Breast epithelium (tissue), 4 donors: ENCODE results near the gene ADD1. TPM values are rescaled to one million over a fixed set of nuclear protein-coding genes. Genes with fewer than 3 reads are reported as not detected.

Source experiments
- DNase-seq, 2 donors: peaks; one replicate each; pipeline ENCODE4 v3.0.0-alpha.2; 2019; ENCODE audit warnings: low spot score in 2 of 2
- H3K27ac ChIP-seq, 2 donors: fragments of 200-600 bp; sonication (generic) in 1 of 2; one replicate each; pipeline ENCODE4 v1.5.1; 2016 to 2019; ENCODE audit warnings: mild to moderate bottlenecking in 1 of 2
- H3K27me3 ChIP-seq, 2 donors: fragments of 200-600 bp; sonication (generic) in 1 of 2; one replicate each; pipeline versions ENCODE4 v1.5.1 to v1.6.0; 2017 to 2019; ENCODE audit warnings: control low read depth in 1 of 2, mild to moderate bottlenecking in 1 of 2
- H3K36me3 ChIP-seq: fragments of 200-600 bp; one replicate; pipeline ENCODE4 v1.5.1; 2019
- H3K4me1 ChIP-seq, 2 donors: fragments of 200-600 bp; sonication (generic); one replicate each; pipeline ENCODE4 v1.5.1; 2016 to 2019; ENCODE audit warnings: control low read depth in 1 of 2
- H3K4me3 ChIP-seq, 3 donors: fragments of 200-600 bp; sonication (generic); 1 replicate in 2 of 3; 2 replicates in 1 of 3; pipeline ENCODE4 v1.5.1; 2016 to 2019; ENCODE audit warnings: mild to moderate bottlenecking in 3 of 3, moderate library complexity in 2 of 3
- H3K9me3 ChIP-seq, 2 donors: fragments of 200-600 bp; sonication (generic) in 1 of 2; one replicate each; pipeline ENCODE4 v1.5.1; 2016 to 2019; ENCODE audit warnings: control low read depth in 1 of 2
- POLR2A ChIP-seq: fragments of 450-650 bp; IDR thresholded peaks from one replicate; pipeline ENCODE4 v1.6.1; 2016; ENCODE audit warnings: antibody characterized with exemption, mild to moderate bottlenecking, moderate library complexity
- POLR2AphosphoS5 ChIP-seq, 3 donors: sonication (generic); formaldehyde crosslinking; IDR thresholded peaks; one replicate each; pipeline ENCODE4 v1.6.1; 2017; ENCODE audit warnings: antibody characterized with exemption in 3 of 3
- intact Hi-C: fragments of 100-400 bp; cut with DNase I; formaldehyde crosslinking; loops from one replicate; pipeline ENCODE4 v1.15.1; 2023; ENCODE audit warnings: low total_unique reads
- total RNA-seq, 3 donors: library from RNA; depleted of rRNA; stranded (reverse); fragments of >200 nt; gene quantifications; one replicate each; pipeline ENCODE4 v1.1.0, GENCODE V29; 2016
- TF ChIP-seq, protein P1 (sequence below), 3 donors: fragments of 450-650 bp; IDR thresholded peaks; one replicate each; pipeline ENCODE4 v1.5.1; 2016 to 2017; ENCODE audit warnings: antibody characterized with exemption in 3 of 3, mild to moderate bottlenecking in 3 of 3, moderate library complexity in 3 of 3

ADD1 gene
- total RNA-seq, 3 donors from 2014 or later = 161 to 193 (median 181) TPM

DNA sequence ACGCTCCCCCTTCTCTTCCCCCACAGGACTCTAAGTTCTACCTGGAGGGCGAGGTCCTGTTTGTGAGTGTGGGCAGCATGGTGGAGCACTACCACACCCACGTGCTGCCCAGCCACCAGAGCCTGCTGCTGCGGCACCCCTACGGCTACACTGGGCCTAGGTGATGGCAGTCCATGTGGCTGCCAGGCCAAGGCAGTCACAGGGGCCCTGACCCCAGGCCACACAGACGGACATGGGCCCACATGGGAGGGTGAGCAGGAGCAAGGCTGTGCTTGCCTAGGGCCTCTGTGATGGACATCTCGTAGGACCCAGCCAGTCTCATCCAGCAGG lies 10.0 kb upstream of the ADD1 start:
- intact Hi-C loops = loop anchor here (10.0 kb wide), 1 partner anchor 819 kb away; no protein-coding TSS in a partner anchor
- Histone ChIP-seq H3K27ac (no peak overlapping the region), H3K4me1 (no peaks in the 10 kb centered on the region), H3K4me3 (no peak overlapping the region), H3K27me3 (no peaks in the 10 kb centered on the region), H3K36me3 (peaks cover 10% of the 10 kb centered on the region), H3K9me3 (no peaks in the 10 kb centered on the region)
- TF ChIP-seq POLR2A = no peak
- TF ChIP-seq, protein P1, sequence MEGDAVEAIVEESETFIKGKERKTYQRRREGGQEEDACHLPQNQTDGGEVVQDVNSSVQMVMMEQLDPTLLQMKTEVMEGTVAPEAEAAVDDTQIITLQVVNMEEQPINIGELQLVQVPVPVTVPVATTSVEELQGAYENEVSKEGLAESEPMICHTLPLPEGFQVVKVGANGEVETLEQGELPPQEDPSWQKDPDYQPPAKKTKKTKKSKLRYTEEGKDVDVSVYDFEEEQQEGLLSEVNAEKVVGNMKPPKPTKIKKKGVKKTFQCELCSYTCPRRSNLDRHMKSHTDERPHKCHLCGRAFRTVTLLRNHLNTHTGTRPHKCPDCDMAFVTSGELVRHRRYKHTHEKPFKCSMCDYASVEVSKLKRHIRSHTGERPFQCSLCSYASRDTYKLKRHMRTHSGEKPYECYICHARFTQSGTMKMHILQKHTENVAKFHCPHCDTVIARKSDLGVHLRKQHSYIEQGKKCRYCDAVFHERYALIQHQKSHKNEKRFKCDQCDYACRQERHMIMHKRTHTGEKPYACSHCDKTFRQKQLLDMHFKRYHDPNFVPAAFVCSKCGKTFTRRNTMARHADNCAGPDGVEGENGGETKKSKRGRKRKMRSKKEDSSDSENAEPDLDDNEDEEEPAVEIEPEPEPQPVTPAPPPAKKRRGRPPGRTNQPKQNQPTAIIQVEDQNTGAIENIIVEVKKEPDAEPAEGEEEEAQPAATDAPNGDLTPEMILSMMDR (IDR thresholded peaks at IDR 0.05) = no peak
- TF ChIP-seq POLR2AphosphoS5 (IDR thresholded peaks at IDR 0.05) = no peak
- DNase-seq = no peak

GRCh38 chr4:2834001-2834921 lies 9.4 kb upstream of the ADD1 start:
- intact Hi-C loops = loop anchor here (10.0 kb wide), 1 partner anchor 819 kb away; no protein-coding TSS in a partner anchor
- DNase-seq = no peak
- H3K27me3 ChIP-seq = no peaks in the 10 kb centered on the region
- H3K4me3 ChIP-seq = no peak overlapping the region
- no peaks in the 10 kb centered on the region for H3K9me3 ChIP-seq
- no peaks in the 10 kb centered on the region for H3K4me1 ChIP-seq
- TF ChIP-seq POLR2A (no peak), POLR2AphosphoS5 (IDR thresholded peaks at IDR 0.05) (no peak)
- TF ChIP-seq, protein P1 (IDR thresholded peaks at IDR 0.05) = no peak
- H3K36me3 ChIP-seq = peaks cover 10% of the 10 kb centered on the region
- H3K27ac ChIP-seq = no peak overlapping the region

DNA sequence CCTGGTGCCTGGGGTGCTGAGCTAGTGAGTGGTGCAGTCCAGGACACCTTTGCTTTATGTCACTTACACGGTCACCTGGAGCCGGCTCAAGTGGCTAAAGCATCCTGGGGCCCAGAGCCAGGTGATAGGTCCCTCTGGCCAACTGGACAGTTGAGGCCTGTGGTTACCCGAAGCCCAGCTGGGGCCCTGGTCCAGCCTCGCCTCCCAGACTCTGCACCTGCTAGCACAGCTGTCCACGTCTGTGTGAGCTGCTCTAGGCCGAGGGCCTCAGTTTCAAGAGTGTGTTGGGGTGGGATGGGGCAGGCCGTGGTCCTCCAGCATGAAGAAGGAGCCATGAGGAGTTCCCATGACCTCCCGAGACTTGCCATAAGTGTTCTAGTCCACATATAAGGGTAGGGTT lies 7.7 kb upstream of the ADD1 start:
- DNase-seq = no peak
- peaks cover 10% of the 10 kb centered on the region for H3K36me3 ChIP-seq
- TF ChIP-seq POLR2A (no peak), POLR2AphosphoS5 (IDR thresholded peaks at IDR 0.05) (no peak)
- TF ChIP-seq, protein P1 (IDR thresholded peaks at IDR 0.05) = no peak
- no peaks in the 10 kb centered on the region for H3K27me3 ChIP-seq
- peak overlapping the region in 1 of 2 donors; percentile 63 for H3K27ac ChIP-seq
- H3K4me1 ChIP-seq = no peaks in the 10 kb centered on the region
- H3K9me3 ChIP-seq = no peaks in the 10 kb centered on the region
- intact Hi-C loops = loop anchor here (10.0 kb wide), 1 partner anchor 821 kb away; no protein-coding TSS in a partner anchor
- no peak overlapping the region for H3K4me3 ChIP-seq

DNA sequence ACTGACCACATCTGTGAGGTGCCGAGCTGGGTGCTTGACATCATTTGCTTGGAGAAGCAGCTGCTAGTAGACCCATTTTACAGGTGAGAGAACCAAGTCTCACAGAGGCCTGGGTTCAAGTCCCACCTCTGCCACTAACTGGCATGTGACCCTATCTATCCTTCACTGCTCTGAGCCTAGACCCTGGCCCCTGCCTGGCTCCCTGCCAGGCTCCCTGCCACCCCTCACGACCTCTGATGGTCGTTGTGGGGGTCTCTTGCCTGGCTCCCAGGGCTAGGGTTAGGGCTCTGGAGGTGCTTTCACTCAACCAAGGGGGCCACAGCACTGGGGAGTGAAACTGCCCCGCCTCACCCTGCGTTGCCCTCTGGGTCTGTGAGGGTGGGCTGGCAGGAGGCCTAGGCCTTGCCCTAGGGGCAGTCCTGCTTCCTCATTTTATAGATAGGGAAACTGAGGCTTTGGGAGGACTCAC lies 7.2 kb upstream of the ADD1 start:
- DNase-seq = no peak
- no peak overlapping the region for H3K4me3 ChIP-seq
- TF ChIP-seq POLR2A = no peak
- TF ChIP-seq, protein P1 (IDR thresholded peaks at IDR 0.05) = no peak
- no peak for TF ChIP-seq POLR2AphosphoS5 (IDR thresholded peaks at IDR 0.05)
- no peaks in the 10 kb centered on the region for H3K9me3 ChIP-seq
- H3K36me3 ChIP-seq = peaks cover 10% of the 10 kb centered on the region
- H3K4me1 ChIP-seq = no peaks in the 10 kb centered on the region
- H3K27ac ChIP-seq = peak overlapping the region in 1 of 2 donors; percentile 63
- H3K27me3 ChIP-seq = no peaks in the 10 kb centered on the region
- intact Hi-C loops = loop anchor here (10.0 kb wide), 1 partner anchor 822 kb away; no protein-coding TSS in a partner anchor
